Anterior cingulate cortex (tissue), 58 donors: Measurements from ENCODE around the gene NKX1-1.
"Not testable (repeated sequence)": the region's sequence is repeated elsewhere in the genome, so short reads cannot be mapped to it uniquely, and the experiment has no call there.

Source experiments
- DNase-seq, 58 donors: peaks; one replicate each; lab custom pipeline; 2025; lab: John Stamatoyannopoulos, UW

NKX1-1 gene

DNA sequence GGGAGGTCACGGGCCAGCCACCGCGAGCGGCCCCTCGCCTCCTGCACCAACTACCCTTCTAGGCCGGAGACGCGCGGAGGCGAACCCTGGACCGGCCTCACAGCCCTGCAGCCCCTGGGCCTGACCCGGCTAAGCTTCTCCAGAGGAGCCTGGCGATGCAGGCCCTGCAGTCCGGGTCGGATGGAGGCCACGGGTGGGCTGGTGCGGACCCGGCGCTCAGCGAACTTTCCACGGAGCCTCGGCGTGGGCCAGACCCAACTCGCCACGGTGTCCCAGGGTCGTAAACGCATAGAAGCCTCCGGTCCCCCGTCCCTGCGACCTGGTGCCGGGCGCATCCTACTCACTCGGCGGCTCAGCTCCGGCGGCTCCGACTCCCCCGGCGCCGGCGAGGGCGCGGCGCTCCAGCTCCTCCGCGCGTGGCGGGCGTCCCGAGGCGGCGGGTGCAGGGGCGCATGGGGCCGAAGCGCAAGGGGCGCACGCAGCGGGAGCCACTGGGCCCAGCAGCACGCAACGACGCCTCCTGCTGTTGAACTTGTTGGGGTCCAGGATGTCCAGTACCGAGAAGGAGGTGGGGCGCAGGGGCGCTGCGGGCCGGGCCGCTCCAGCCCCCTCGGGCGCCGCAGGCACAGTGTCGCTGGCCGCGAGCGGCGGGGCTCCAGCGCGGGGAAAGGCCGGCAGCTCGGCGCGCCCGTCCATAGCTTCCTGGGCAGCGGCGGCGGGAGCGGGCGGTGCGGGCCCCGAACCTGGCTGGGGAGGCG is 427 bp downstream of the NKX1-1 start:
- no peak for DNase-seq

DNA sequence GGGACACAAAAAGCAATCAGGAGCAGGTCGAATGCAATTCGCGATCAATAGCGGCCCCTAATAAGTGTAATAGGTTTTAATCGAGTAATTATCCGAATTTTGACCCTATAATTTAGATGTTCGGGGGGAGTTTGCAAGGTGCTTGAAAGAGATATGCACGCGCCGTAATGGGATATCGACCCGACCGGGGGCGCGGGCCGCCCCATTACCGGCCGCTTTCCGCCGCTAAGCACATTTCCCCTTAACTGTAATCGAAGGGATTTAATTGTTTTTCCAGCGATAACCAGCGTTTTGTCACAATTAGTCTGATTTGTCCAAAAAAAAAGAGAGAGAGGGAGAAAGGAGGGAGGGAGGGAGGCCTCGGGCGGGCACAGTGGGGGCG is 997 bp downstream of the NKX1-1 start:
- DNase-seq, result no peak

DNA sequence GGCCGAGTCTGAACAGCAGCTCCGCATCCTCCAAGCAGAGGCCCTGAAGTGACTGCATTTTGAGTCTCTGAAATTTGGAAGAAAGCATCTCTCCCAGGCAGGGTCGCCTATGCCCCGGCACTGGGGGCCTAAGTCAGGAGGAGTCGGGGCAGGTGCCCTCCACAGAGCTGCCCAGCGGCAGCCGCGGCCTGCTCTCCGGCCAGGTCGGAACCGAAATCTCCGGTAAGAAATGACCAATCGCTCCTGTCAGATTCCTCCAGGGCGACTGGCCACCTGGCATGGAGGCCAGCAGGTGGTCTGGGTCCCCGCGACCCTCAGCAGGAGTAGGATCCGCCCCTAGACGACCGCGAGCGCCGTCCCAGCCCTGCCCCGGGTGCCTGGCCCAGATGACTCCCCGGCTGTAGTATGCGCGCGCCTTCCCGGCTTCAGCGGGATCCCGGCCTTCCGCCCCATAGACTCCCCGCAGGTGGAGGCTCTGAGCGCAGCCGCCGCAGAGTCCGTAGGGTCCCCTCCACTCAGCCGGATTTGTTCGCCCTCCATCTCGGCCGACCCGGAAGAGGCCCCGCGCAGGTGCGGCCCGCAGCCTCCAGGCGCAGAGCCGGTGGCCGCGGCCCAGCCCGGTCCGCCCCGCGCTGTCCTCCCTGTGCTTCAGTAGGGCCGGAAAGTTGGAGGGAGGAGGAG is 1.5 kb downstream of the NKX1-1 start:
- no peak for DNase-seq

DNA sequence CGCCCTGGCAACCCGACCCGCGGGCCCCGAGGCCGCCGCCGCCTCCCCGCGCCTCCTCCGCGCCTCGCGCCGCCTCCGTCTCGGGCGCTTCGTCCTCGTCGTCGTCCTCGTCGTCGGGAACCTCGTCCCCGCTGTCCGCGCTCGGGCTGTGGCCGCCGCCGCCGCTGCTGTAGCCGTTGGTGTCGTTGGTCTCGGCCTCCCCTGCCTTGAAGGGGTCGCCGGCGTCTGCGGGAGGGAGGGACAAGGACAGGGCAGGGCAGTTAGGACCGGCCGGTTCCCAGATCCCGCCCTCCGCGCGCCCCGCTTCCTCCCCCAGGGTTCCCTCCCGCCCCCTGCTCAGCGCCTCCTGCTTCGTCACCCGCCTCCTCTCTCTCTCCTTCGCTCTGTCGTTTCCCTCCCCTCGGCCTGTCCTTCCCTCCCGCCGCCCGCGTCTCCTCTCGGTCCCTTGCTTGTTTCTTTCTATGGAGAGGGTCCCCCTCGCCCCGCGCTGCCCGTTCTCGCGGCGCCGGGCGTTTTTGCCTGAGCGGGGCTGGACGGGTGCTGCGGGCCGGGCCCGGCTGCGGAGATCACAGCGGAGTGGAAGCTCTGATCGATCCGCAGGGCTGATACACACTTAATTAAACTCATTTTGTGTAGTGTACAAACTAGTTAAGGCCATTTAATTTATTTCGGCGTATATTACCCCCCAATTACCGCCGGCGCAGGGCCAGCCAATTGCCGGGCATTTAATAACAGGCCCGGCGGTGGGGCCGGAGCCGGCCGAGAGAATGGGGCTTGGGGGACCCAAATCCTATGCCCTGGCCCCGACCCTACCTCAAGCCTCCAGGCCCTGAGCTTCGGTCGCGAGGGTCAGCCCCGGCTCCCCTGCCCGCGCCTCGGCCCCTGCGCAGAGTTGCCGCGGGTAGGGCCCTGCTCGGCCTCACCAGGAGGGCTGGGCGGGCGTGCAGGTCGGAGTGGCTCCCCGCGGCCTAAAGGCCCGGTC is 2.4 kb downstream of the NKX1-1 start:
- DNase-seq, result no peak

DNA sequence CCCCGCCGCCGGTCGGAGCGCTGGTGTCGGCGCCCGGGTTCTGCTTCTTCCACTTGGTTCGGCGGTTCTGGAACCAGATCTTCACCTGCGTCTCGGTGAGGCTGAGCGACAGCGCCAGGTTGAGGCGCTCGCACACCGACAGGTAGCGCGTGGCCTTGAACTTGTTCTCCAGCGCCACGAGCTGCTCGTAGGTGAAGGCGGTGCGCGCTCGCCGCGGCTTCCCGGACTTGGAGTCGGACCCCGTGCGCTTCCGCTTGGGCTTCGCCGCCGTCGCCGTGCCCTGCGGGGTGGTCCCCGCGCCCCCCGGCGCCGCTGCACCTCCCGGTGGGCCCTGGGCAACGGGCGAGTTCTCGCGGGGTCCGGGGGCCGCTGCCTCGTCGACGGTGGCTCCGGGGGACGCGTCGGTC is 3.1 kb downstream of the NKX1-1 start:
- DNase-seq, result no peak

DNA sequence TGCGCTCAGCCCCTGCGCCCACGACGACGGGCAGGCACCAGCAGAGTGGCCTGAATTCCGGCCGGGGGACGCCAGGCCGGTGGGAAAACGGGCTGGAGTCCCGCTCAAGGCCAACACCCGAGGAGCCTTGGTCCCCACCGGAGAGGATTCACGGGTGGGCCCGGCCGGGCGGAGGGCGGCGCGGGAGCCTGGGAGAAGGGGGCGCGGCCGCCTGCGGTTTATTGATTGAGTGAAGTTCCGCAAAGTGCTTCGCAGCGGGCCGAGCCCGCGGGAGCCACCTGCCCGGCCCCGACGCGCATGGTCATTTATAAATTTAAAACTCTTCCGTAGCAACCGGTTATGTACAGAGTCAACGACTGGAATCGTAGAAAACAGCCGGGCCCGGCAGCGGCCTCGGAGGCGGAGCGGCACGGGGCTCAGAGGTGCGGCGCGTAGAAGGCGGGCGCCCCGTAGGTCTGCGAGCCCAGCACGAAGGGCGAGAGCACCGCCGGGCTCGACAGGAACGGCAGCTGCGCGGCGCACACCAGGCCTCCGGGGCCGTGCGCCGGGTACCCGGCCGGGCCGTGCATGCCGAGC is 3.6 kb downstream of the NKX1-1 start:
- no peak for DNase-seq

DNA sequence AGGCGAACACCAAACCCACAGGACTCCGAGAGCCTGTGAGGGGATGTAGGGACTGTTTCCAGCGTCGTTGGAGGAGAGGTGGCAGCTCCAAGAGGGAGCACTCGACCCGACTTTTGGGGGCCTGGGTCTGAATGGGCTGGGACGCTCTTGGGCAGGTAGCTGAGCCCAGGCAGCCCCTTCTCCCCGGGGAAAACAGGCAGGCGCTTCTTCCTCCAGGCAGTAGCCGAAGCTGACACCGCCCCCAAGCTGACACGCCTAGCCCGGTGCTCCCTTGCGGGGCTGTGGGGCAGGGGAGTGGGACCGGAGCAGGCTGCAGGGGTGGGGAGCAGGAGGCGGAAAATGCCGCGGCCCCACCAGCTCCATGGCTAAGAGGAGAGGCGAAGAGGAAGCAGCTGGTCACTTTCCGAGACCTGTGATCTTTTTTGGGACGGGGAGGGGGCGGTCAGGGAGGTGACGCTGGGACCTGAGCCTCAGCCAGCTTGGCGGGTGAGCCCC is 4.2 kb downstream of the NKX1-1 start:
- no peak for DNase-seq

DNA sequence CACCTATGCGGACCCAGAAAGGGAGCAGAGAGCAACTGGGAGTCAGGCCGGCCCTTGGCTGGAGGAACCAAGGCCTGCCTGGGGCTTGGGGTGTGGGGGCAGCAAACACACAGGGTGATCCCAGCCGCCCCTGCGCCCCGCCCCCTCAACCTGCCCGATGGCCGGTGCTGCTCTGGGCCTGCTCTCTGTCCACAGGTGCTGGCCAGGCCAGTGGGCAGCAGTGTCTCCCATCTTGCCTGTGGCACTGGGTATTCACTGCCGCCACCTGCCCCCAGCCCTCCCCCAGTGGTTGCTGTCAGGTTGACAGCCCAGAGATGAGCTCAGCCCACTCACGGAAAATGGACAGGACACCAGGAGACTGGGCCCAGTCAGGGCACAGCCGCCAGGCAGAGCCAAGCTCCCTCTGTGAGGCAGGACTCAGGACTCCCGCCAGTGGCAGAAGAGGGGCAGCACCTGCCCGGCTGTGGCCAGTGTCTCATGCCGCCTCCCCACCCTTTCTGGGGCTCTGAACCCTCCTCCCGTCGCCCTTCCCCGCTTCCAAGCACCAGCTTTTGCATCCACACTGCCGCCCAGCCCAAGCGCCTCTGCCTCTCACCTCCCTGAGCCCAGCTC is 4.7 kb downstream of the NKX1-1 start:
- DNase-seq, result no peak

DNA sequence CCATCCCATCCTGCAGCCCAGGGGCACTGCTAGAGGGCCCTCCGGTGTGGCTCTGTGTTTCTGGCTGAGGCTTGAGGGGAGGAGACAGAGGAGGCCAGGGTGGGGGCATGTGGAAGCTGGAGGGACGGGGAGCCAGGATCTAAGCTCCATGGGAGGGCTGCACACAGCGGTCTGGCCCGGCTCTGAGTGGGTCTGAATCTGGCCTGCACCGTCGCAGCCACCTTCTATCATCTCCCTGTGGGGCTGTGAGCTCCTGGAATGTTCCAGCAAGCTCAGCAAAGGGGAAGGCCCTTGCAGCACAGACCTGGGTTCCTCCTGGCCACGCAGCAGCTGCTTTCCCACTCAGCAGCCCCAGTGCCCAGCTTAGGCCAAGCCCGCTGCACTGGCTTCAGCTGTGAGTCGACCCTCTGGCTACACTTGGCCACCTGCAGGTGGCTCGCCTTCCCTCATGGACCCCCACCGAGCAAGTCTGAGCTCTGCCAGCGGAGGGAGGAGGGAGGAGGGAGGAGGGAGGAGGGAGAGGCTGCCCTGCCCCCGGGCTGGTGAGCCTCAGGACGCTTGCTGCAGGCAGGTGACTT is 5.3 kb downstream of the NKX1-1 start:
- DNase-seq, result no peak

DNA sequence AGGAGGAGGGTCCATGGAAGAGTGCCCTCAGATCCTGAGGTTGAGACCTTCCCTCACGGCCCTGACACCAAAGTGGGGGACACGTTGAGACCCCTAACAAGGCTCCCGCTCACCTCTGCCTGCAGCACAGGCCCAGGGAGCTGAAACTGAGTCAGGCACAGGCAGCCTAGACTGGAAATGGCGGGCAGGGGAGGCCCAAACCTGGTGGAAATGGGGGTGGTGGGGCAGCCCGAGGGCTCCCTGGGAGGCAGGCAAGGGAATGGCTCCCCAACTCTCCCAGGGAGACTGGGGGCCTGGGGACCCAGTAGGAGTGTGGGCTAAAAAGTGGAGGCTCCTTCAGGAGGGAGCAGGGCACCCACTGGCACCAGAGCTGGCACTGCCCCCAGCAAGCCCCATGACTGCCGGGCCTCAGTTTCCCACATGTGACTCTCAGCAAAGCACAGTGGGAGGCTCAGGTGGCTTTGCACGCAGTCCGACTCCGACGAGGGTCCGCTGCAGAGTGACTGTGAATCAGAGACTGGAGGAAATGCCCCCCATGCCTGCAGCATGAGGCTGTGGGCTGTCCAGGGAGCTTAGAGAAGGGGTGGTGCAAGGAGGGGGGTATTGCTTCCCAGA is 5.9 kb downstream of the NKX1-1 start:
- DNase-seq, result no peak

DNA sequence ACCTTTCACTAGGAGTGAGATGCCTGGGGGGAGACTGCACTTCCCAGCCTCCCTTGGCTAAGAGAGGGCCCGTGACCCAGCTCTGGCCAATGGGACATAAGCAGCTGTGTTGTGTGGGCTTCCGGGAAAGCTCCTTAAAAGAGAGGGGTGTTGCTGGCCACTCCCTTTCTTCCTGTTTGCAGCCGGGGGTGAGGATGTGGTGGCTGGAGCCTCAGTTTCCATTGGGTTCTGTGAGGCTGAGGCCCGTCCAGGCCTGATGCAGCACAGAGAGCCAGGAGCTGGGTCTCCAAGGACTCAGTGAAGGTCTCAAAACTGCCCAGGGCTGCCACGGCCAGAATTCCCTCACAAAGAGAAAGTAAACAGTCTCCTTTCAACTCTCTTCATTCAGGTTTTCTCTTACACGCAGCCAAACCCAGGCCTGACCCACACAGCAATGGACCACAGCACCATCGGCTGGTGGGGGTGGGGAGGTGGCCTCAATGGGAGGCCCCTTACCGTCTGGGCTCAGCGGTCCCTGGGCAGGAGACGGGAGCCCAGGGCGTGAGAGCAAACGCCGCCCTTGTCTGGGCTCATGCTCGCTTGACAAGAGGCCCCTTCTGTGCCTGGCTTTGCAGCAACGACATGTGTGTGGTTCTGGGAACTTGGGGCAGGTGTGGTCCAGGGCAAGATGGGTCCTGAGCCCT is 6.6 kb downstream of the NKX1-1 start:
- DNase-seq, result no peak

DNA sequence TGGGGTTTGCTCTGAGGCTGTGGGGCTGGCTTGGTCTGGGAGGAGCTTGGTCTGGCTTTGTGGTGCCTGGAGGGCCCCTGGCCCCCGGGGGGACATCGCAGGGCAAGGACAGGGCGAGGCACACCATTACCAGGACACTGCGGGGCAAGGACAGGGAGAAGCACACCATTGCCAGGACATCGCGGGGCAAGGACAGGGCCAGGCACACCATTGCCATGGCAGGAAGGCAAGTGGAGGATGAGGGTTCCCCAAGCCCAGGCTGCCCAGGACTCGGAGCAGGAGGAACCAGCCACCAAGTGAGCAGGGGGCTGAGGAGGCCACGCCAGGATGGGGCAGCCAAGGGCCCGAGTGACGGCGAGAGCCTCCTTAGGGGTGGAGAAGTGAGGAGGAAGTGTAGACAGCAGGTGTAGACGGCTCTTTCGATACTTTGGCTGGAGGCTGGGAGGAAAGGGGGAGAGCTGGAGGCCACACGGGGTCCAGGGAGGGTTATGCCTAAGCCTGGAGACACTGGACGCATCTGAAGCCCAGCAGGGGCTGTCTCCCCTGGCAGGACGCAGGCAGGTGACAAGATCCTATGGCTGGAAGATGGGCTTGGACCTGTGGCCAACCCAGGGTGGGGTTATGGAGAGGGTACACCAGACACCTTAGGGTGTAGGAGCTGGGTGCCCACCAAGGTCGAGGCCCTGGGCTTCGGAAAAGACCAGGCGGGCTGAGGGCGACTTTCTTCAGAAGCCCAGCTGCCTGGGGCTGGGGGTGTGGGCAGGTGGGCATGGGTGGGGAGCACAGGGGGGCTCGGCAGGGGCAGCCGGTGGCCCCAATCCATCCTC is 7.3 kb downstream of the NKX1-1 start:
- DNase-seq, result no peak

DNA sequence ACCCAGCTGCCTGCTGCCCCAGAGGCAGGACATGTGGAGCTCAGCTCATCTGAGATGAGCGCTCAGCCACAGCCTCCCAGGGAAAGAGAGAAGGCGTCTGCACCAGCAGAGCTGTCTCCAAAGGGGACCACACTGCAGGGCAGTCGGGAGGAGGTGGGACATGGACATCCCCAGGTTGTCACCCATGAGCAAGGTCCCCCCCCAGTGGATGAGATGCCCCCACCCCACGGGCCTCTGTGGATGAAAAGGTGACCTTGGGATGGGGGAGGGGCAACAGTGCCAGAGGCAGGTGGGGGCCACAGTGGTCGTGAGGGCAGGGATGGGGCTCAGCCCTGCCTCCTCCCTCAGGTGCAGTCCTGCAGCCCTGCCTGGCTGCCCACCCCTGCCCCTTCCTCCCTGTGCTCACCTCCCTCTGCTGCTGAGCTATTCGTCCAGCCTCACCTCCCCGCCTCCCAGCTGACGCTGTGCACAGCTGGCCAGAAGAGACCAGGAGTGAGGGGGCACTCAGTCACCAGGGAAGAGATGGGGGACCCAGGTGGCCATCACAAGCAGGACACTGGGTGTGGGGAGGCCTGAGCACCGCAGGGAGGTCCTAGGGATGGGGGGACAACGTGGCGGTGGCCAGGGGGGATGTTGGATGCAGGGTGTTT is 9.3 kb downstream of the NKX1-1 start:
- no peak for DNase-seq

DNA sequence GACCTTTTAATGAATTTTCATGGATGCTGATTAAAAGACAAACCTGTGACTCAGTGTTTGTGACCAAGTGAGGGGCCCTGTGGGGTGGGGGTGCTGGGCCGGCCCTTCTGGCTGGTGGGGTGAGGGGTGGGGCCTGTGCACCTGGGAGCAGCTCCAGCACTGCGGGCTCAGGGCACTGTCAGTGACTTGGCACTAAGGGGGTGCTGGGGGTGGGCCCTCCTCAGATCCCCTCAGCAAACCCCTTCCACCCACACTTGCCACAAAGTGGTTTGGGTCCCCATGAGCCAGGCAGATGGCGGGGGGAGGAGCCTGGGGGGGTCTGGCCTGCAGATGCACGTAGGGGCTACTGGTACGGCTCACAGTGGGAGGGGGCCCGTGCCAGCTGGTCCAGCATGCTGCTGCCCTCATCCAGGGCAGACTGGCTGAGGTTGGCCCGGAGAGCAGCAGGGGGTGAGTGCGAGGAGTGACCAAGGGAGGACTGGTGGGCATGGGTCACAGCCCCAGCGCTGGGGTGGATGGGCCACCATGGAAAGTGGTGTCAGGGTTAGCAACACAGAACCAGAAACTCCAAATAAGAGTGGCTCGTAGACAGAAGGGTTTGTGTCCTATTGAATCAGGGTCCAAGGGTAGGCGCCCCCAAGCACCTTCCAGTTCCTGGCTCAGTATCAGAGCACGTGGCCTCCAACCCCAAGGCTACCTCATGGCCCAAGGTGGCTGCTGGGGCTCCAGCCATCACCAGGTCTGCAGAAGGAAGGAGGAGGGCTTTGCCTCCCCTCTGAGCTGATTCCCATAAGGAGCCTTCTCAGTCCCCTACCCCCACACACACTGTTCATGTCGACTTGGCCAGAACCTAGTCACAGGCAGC is 10.1 kb downstream of the NKX1-1 start:
- no peak for DNase-seq

DNA sequence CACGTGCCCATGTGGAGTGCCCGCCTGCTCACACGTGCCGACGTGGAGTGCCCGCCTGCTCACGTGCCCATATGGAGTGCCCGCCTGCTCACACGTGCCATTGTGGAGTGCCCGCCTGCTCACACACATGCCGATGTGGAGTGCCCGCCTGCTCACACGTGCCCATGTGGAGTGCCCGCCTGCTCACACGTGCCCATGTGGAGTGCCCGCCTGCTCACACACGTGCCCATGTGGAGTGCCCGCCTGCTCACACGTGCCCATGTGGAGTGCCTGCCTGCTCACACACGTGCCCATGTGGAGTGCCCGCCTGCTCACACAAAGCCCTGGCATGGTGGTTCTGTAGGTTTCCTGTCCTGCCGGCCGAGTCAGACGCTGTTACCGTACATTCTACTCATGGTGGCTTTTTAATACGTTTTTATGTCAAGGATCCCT is 10.8 kb downstream of the NKX1-1 start:
- DNase-seq, result not testable (repeated sequence)
